SJCRH30 (cell line): ENCODE results near the gene SP4. TPM values are rescaled to one million over a fixed set of nuclear protein-coding genes. Genes with fewer than 3 reads are reported as not detected.
A peak's percentile ranks its signal among the peaks of the same experiment; 100 is the strongest.

Source experiments
- DNase-seq, 2 experiments: peaks; one replicate each; pipeline ENCODE4 v3.0.0-alpha.2; 2015 to 2020
- H3K27ac ChIP-seq: fragments of 250-450 bp; sonication (Bioruptor Pico); 2 replicates; pipeline ENCODE4 v1.5.1; 2020; ENCODE audit warnings: mild to moderate bottlenecking, moderate library complexity
- H3K27me3 ChIP-seq: fragments of 250-450 bp; sonication (Bioruptor Pico); 2 replicates; pipeline ENCODE4 v1.5.1; 2020; ENCODE audit warnings: mild to moderate bottlenecking, moderate library complexity
- H3K36me3 ChIP-seq: fragments of 250-450 bp; sonication (Bioruptor Pico); 2 replicates; pipeline ENCODE4 v1.5.1; 2020; ENCODE audit warnings: mild to moderate bottlenecking, moderate library complexity
- H3K4me1 ChIP-seq: fragments of 250-450 bp; sonication (Bioruptor Pico); 2 replicates; pipeline ENCODE4 v1.5.1; 2020; ENCODE audit warnings: mild to moderate bottlenecking, moderate library complexity
- H3K4me3 ChIP-seq: fragments of 250-450 bp; sonication (Bioruptor Pico); 2 replicates; pipeline ENCODE4 v1.5.1; 2020; ENCODE audit warnings: mild to moderate bottlenecking, moderate library complexity
- H3K9me3 ChIP-seq: fragments of 250-450 bp; sonication (Bioruptor Pico); replicated peaks from 2 replicates; pipeline ENCODE4 v1.5.1; 2020; ENCODE audit warnings: mild to moderate bottlenecking, moderate library complexity
- total RNA-seq: library from RNA; depleted of rRNA; stranded (reverse); fragments of >200 nt; shearing (Covaris generic); gene quantifications from 2 replicates; pipeline ENCODE4 v1.2.3, GENCODE V29; 2014

Gene SP4
- total RNA-seq, 1 experiment from 2014 or later, result 39.5 TPM

DNA sequence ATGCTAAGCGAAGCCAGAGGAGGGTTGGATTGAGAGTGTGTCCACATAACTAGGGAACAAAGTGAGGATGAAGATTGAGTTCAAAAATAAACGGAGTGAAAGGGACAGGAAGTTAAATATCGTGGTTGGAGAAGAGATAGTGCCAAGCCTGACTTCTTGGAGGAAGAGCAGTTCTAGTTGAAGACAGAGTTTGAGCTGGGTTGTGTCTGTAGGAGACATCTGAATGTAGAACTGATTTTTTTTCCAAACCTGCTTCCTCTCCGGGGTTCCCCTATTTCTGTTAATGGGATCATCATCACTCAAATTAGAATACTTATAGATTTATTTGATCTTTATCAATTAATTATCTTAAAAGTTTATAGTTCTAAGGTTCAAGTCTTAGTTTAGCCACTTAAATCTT, 35.6 kb downstream of the SP4 start:
- no peak for DNase-seq
- no peaks in the 10 kb centered on the region for H3K27me3 ChIP-seq
- no peaks in the 10 kb centered on the region for H3K4me1 ChIP-seq
- H3K36me3 ChIP-seq, result peaks cover 15% of the 10 kb centered on the region
- H3K27ac ChIP-seq, result no peak overlapping the region
- H3K9me3 ChIP-seq, result no peaks in the 10 kb centered on the region; the same call in 1 of the 2 replicates
- H3K4me3 ChIP-seq, result no peak overlapping the region

DNA sequence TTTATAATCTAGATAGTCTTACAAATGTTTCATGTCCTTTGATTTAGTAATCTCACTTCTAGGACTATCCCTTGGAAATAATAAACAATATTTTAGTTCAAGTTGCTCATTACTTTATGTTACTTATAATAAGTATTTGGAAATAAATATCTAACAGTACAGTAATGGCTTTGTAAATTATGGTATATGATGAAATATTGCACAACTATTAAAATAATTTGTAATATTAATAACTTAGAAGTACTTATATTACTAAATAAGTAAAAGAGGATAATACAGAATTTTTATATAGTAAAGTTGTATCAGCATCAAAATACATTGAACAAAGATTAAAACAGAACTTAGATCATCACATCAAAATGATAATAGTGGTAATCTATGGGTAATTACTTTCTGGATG, 41.1 kb downstream of the SP4 start:
- no peaks in the 10 kb centered on the region for H3K27me3 ChIP-seq
- no peak overlapping the region for H3K27ac ChIP-seq
- H3K36me3 ChIP-seq, result no peaks in the 10 kb centered on the region
- no peaks in the 10 kb centered on the region for H3K4me1 ChIP-seq
- H3K9me3 ChIP-seq, result no peaks in the 10 kb centered on the region
- no peak for DNase-seq
- H3K4me3 ChIP-seq, result no peak overlapping the region

DNA sequence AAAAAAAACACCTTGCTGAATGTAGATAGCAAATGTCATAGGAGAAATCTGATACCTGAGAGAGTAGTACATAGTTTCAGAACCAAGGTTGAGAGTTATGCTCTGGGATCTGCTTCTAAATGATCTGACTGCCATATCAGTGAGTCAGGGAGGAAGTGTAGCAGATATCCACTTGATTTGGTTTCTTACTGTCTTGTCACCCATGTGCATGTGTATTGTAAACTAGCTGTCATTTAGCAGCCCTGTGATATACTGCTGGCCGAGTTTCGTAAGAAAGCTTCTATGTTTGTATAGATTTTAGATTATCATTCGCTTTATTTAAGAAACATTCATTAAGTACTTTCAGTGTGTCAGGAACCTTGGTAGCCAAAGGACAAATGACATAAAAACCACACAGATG, 42.0 kb downstream of the SP4 start:
- no peak for DNase-seq
- H3K36me3 ChIP-seq, result no peaks in the 10 kb centered on the region
- H3K27ac ChIP-seq, result no peak overlapping the region
- no peaks in the 10 kb centered on the region for H3K27me3 ChIP-seq
- no peaks in the 10 kb centered on the region for H3K9me3 ChIP-seq
- H3K4me1 ChIP-seq, result no peaks in the 10 kb centered on the region
- no peak overlapping the region for H3K4me3 ChIP-seq

DNA sequence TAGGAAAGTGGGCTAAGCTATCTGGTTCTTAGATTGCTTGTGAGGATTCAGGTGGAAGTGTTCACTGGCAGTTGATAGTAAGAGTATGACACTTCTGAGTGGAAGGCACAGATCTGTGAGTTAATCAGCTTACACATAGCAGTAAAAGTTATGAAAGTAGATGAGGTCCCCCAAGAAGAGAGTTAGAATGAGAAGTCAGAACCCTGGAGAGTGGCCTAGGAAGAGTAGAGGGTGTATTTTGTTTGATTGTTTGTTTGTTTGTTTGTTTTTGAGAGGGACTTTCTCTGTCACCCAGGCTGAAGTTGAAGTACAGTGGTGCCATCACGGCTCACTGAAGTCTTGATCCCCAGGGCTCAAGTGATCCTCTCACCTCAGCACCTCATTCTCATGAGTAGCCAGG, 44.1 kb downstream of the SP4 start:
- no peak overlapping the region for H3K27ac ChIP-seq
- DNase-seq, result no peak
- no peaks in the 10 kb centered on the region for H3K9me3 ChIP-seq
- H3K27me3 ChIP-seq, result no peaks in the 10 kb centered on the region
- no peaks in the 10 kb centered on the region for H3K36me3 ChIP-seq
- no peak overlapping the region for H3K4me3 ChIP-seq
- no peaks in the 10 kb centered on the region for H3K4me1 ChIP-seq

DNA sequence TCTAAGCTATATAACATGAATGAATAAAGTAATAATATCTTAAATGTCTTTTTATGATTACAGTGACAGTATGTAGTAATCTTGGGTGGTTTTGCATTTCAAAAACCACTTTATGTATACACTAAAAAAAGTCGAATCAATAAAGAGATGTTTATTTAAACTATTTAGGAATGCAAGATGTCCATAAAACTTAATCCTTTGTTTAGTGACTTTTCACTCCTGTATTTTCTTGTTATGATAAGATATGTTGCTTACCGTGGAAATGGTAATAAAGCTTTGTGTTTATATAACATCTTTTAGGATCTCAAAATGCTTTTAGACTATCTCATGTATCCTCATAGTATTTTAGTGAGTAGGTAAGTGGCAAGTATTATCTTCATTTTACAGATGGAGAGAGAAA, 48.5 kb downstream of the SP4 start:
- Histone ChIP-seq H3K27me3 (no peaks in the 10 kb centered on the region), H3K4me3 (no peak overlapping the region), H3K9me3 (no peaks in the 10 kb centered on the region), H3K4me1 (no peaks in the 10 kb centered on the region), H3K36me3 (peaks cover 10% of the 10 kb centered on the region), H3K27ac (no peak overlapping the region)
- no peak for DNase-seq

DNA sequence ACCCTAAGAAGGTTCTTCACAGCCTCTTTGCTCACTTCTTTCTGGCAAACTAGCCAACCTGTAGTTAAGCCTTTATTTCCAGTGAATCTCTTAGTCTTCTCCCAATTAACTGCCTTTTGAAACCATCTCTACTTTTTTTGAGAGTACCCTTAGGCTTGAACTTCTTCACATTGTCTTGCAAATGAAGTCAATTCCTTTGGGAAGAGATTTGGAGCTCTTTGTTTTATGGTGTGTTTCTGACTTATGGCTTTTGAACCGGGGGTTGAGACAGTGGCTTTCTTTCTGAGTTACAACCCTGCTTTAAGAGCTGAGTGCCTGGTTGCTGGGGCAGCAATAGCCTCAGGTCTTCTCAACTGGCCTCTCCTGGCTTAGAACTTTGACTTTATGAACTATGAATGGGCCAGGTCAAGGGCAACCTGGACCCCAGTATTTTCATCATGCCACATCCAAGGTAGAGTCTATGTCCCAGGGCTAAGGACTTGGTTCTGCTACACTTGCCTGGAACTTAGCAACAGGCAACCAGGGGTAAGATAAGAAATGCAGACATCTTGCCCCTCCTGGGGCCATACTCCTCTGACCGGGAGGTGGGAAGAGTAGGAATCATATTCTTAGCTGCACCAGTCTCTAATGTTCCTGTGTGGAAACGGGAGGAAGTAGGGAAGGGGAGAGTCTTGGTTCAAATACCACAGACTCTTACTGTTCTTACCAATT, 53.0 kb downstream of the SP4 start:
- Histone ChIP-seq H3K27me3 (no peaks in the 10 kb centered on the region), H3K36me3 (peaks cover 25% of the 10 kb centered on the region), H3K9me3 (no peaks in the 10 kb centered on the region), H3K4me3 (no peak overlapping the region), H3K4me1 (no peaks in the 10 kb centered on the region), H3K27ac (no peak overlapping the region)
- no peak for DNase-seq

DNA sequence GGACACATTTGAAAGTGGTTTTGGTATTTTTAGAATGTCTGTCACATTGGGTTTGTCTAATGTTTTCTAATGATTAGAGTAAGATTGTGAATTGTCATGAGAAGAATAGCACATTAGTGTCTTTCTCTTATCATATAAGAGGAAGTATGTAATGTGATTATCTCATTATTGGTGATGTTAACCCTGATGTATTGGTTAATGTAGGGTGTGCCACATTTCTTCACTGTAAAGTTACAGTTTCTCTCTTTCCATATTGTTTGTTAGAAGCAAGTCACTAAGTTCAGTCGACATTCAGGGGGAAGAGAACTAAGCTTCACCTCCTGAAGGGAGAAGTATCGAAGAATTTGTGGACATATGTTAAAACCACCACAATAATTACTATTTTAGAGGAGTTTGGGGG, 58.6 kb downstream of the SP4 start:
- H3K36me3 ChIP-seq, result peaks cover 32% of the 10 kb centered on the region
- H3K27ac ChIP-seq, result no peak overlapping the region
- H3K27me3 ChIP-seq, result no peaks in the 10 kb centered on the region
- DNase-seq, result no peak
- no peaks in the 10 kb centered on the region; the same call in 1 of the 2 replicates for H3K9me3 ChIP-seq
- no peak overlapping the region for H3K4me3 ChIP-seq
- no peaks in the 10 kb centered on the region for H3K4me1 ChIP-seq

DNA sequence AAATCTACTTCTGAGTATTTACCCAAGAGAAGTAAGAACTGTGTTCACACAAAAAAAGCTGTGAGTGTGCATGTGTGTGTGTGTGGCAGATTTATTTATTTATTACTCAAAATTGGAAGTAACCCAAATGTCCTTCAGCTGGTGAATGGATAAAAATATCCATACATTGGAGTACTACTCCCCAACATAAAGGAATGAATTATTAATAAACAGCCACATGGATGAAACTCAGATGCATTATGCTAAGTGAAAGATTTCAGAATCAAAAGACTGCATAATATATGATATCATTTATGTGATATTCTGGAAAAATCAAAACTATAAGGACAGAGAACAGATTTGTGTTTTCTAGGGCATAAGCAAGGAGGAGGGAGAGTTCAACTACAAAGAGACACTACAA, 67.8 kb downstream of the SP4 start:
- H3K4me3 ChIP-seq, result no peak overlapping the region

DNA sequence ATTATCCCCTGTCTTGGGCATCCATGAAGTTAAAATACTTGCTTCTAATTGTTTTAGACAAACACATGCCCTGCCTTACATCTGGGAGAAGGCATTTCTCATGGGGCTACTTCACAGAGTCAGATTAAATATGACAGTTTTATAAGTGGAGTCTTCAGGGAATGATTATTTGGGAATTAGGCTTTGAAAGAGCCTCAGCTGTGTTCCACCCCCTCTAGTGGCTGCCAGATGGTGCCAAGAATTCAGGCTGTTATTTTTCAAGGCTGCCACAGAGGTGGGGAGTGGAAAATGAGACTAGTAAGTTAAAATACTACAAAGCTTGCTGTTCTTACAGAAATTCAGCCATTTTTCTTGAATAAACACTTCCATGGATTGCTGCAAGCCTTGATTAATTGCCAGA, 69.2 kb downstream of the SP4 start:
- H3K4me3 ChIP-seq, result no peak overlapping the region
- H3K9me3 ChIP-seq, result peaks cover 22% of the 10 kb centered on the region
- H3K4me1 ChIP-seq, result no peaks in the 10 kb centered on the region
- DNase-seq, result no peak
- H3K36me3 ChIP-seq, result peaks cover 19% of the 10 kb centered on the region
- H3K27me3 ChIP-seq, result no peaks in the 10 kb centered on the region
- H3K27ac ChIP-seq, result no peak overlapping the region

More for the DNA sequence above, 67.8 kb downstream of the SP4 start:
- no peaks in the 10 kb centered on the region for H3K4me1 ChIP-seq
- no peak overlapping the region for H3K27ac ChIP-seq
- H3K9me3 ChIP-seq, result peaks cover 22% of the 10 kb centered on the region
- no peaks in the 10 kb centered on the region for H3K27me3 ChIP-seq
- DNase-seq, result no peak
- H3K36me3 ChIP-seq, result peaks cover 28% of the 10 kb centered on the region

DNA sequence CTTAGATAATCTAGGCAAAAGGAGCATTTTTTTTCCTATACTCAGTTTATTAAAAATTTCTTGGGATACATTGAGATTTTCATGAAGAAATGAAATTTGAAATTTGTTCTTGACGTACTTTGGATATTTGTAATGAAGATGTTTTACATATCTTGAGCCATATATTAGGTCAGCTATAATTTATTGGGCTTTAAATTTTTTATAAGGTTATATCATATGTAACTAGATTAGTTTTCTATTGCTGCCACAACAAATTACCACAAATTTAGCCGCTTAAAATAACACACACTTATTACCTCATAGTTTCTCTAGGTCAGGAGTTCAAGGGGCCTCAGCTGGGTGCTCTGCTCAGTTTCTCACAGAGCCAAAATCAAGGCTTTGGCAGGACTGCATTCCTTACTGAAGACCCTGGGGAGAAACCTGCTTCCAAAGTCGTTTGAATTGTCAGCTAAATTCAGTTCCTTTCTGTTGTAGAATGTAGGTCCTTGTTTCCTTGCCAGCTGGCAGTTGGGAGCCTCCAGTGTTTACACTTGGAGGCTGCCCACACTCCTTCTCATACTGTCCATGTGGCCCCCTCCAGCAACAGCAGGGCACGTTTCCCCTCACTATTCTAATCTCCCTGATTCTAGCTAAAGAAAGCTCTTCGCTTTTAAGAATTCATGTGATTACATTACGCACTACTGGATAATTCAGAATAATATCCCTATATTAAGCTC, 72.4 kb downstream of the SP4 start:
- H3K27me3 ChIP-seq, result no peaks in the 10 kb centered on the region
- H3K4me3 ChIP-seq, result no peak overlapping the region
- H3K36me3 ChIP-seq, result peaks cover 5% of the 10 kb centered on the region; the same call in 1 of the 2 replicates
- H3K27ac ChIP-seq, result no peak overlapping the region
- no peaks in the 10 kb centered on the region for H3K4me1 ChIP-seq
- no peak for DNase-seq
- H3K9me3 ChIP-seq, result peaks cover 6% of the 10 kb centered on the region

DNA sequence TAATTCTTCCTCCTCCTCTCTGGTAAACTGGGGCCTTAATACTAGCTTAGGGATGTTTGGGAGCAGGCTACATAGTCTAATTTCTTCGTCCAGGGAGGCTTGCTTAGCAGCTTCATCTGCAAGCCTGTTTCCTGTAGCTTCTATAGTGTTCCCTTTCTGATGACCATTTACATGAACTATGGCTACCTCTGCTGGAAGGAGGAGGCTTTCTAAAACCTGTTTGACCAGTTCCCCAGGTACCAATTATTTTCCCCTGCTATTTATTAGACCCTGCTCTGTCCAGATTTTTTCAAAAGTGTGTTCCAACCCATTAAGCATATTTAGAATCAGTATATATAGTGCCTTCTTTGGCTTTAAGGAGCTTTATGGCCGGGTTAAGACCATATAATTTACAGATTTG, 76.1 kb downstream of the SP4 start:
- H3K9me3 ChIP-seq, result no peaks in the 10 kb centered on the region
- no peaks in the 10 kb centered on the region for H3K27me3 ChIP-seq
- H3K4me3 ChIP-seq, result no peak overlapping the region
- no peak overlapping the region for H3K27ac ChIP-seq
- H3K4me1 ChIP-seq, result no peaks in the 10 kb centered on the region
- no peak for DNase-seq
- H3K36me3 ChIP-seq, result peaks cover 7% of the 10 kb centered on the region

DNA sequence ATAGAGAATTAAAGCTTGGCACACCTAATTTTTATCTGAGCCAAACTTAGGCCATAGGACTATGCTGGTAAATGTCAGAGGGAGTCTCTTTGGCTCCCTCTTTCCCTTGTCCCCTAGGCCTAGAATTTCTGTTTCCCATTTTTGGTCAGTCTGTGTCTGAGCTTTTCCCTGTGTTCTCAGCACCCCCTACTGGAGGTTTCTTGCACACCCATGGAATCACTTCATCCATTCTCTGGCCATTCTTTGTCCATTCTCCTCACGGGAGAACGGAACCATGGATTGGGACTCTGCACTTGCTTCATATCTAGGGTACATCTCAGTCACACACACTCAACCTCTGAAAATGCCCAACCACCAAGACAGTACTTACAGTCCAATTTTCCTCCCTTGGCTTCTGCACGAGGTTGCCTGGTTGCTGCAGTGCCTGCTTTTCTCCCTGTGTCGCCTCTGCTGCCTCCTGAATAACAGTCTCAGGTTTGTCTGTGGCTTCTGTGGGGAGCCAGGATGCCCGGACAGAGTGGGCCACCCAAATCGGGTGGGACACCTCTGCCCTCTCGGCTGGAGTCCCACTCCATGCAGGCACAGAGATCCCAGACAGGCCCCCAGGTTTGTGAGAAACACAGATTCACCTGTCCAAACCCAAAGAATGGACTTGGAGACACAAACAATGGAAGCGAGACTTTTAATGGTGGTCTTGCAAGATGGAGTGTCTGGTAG, 79.9 kb downstream of the SP4 start:
- H3K4me3 ChIP-seq, result no peak overlapping the region
- H3K27ac ChIP-seq, result no peak overlapping the region
- H3K36me3 ChIP-seq, result peaks cover 19% of the 10 kb centered on the region
- no peaks in the 10 kb centered on the region for H3K9me3 ChIP-seq
- no peaks in the 10 kb centered on the region for H3K4me1 ChIP-seq
- DNase-seq, result peak; percentile 12 to 61
- H3K27me3 ChIP-seq, result no peaks in the 10 kb centered on the region

DNA sequence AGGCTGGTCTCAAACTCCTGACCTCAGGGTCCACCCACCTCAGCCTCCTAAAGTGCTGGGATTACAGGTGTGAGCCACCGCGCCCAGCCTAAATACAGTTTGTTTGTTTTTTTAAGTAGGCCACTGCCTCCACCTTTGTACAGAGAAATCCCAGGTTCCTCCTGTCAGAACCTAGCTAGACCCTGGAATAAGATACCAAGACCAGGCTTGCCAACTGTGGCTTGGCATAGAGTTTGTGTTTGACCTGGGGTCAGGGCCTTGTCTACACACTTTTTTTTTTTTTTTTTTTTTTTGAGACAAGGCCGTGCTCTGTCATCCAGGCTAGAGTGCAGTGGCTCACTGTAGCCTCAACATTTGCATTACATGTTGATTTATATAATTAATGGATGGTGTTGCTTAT, 80.7 kb downstream of the SP4 start:
- no peak overlapping the region for H3K4me3 ChIP-seq
- DNase-seq, result no peak
- no peaks in the 10 kb centered on the region for H3K4me1 ChIP-seq
- H3K36me3 ChIP-seq, result peaks cover 17% of the 10 kb centered on the region
- no peaks in the 10 kb centered on the region for H3K27me3 ChIP-seq
- H3K9me3 ChIP-seq, result no peaks in the 10 kb centered on the region
- no peak overlapping the region for H3K27ac ChIP-seq

DNA sequence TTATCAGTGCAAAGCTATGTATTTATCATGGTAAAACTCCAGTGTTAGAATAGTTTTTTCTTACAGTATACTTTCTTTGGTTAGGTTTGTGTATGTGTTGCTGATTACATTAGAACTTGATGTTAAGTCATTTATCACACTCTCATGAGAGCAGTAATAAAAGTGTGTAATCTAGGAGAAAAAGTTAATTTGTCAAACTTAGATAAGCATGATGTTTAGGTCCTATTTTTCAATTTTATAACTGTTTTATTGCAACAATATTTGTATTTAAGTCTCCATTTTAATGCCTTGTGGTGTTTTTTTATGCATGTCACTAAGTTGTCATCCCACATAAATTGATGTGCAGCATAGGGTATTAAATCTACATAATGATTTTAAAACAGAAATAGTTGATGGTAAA, 86.2 kb downstream of the SP4 start:
- no peaks in the 10 kb centered on the region for H3K4me1 ChIP-seq
- no peak for DNase-seq
- H3K36me3 ChIP-seq, result peaks cover 15% of the 10 kb centered on the region
- H3K27me3 ChIP-seq, result no peaks in the 10 kb centered on the region
- no peaks in the 10 kb centered on the region for H3K9me3 ChIP-seq
- H3K4me3 ChIP-seq, result no peak overlapping the region
- H3K27ac ChIP-seq, result no peak overlapping the region

DNA sequence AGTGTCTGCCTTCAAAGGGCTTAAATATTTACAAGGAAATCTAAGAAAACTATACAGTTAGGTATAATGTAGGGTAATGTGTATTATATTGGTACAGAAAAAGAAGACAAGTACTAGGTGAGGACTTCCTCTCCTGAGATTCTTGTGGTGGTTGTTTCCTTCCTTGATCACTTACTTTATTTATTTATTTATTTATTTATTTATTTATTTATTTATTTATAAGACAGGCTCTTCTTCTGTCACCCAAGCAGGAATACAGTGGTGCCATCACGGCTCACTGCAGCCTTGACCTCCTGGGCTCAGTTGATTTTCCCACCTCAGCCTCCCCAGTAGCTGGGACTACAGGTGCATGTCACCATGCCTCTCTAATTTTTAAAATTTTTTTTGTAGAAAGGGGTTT, 96.8 kb downstream of the SP4 start:
- no peaks in the 10 kb centered on the region for H3K4me1 ChIP-seq
- H3K4me3 ChIP-seq, result no peak overlapping the region
- H3K9me3 ChIP-seq, result no peaks in the 10 kb centered on the region
- H3K27ac ChIP-seq, result no peak overlapping the region
- DNase-seq, result no peak
- no peaks in the 10 kb centered on the region for H3K36me3 ChIP-seq
- H3K27me3 ChIP-seq, result no peaks in the 10 kb centered on the region
